COLO668 (cell line): ENCODE results near the gene ASPRV1.
A peak's percentile ranks its signal among the peaks of the same experiment; 100 is the strongest.

Experiments used
- DNase-seq: peaks from one replicate; lab custom pipeline; 2025; ENCODE audit not compliant: unreplicated experiment; lab: John Stamatoyannopoulos, UW

The ASPRV1 gene

DNA sequence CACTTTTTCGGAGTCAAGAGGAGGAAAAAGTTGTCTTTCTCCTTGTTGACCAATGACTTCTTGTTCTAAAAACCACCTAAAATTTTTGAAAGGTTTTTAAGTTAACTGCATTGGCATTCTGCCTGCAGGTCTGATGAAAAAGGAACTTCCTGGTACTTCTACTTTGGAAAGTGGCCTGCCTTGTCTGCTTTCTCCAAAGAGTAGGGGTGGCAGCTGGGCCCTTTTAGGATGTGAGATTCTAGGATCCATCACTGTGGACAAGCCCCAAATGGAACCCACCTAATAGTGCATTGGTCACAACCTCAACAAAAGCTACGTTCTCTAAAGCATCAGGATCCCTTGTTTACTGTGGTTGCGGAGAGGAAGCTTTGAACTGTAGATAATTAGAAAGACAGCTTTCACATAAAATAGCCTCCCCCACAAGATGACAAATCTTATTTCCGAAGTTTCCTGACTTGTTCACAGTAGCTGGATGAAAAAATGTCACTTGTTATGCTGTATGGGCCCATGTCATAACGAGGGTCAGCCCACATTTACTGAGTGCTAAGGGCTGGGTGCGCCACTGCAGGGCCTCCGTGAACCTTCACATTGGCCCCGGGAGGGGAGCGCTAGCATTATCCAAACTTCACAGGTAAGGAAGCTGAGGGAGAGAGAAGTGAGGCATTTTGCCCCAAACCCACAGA is 17.4 kb downstream of the ASPRV1 start:
- DNase-seq, result no peak

DNA sequence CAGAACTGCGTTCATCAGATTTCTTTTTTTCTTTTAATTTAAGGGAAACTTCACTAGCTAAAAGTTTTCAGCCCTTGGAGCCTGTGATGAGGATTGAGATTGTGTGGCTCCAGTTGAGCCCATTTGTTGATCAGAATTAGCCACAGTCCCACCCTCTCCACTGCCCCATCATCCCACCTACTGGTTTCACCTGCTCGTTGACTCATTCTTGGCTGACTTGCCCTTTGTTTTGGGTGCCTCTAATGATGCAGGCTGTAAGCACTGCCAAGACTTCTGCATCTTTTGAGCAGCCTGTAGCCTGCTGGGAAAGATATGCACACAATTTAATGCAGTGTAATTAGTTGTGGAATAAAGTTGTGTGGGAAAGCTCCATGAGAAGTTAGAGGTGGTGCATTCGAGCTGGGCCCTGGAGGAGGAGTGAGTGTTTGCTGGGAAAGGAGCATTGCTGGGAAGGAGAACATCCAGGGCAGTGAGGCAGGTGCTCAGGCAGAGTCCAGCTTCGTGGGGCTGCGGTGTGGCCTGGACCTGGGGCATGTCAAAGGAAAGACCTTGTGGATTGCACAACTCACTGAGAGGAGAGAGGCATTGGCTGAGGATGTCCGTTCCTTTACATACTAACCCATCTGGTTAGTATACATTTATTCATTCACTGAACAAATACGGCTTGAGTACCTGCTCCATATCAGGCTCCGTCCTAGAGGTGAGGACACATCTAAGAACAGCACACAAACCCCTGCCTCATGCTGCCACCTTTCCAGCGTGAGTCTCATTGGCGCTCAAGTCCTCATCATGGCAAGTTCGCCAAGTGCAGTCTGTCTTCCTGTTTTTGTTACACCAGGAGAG is 18.2 kb downstream of the ASPRV1 start:
- no peak for DNase-seq

DNA sequence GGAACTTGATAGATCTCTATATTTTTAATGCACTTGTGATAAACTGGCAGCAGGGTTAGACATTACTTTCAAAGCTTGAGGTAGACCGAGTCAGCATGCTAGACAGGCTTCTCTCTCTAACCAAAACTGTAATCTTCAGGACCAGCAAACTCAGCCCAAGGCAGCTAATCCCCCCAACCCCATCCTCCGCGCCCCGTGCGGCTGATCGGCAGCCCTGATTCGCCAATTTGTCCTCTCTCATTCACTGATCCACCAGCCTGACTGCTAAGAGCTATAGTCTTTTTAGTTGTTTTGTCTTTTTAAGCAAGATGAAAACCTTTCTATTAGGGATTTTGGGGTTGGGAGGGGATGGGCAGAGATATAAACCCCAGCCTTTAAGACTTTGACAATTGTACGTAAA is 20.7 kb downstream of the ASPRV1 start:
- no peak for DNase-seq

DNA sequence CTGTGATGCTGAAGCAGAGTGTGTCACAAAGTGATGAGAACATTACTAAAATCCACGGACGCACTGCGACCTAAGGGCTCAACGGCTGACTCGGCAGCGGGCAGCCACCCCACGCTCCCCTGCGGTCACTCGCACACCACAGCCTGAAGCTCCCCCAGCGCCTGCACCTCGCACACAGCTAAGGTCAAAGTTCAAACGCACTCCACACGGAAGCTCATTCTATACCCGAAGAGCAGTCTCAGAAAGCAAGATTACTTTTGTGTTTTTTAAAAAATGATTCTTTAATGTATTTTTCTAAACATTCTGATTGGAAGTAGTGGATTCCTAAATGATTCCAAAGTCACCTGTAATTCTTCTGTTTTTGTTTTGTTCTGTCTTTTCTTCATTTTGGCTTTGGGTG is 21.7 kb downstream of the ASPRV1 start:
- DNase-seq, result no peak

DNA sequence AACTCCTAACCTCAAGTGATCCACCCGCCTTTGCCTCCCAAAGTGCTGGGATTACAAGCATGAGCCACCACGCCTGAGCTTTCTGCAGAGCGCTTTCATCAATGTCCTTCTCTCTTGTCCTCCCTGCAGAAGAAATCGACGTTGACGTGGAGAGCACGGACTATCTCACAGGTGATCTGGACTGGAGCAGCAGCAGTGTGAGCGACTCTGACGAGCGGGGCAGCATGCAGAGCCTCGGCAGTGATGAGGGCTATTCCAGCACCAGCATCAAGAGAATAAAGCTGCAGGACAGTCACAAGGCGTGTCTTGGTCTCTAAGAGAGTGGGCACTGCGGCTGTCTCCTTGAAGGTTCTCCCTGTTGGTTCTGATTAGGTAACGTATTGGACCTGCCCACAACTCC is 23.5 kb downstream of the ASPRV1 start:
- DNase-seq, result no peak

DNA sequence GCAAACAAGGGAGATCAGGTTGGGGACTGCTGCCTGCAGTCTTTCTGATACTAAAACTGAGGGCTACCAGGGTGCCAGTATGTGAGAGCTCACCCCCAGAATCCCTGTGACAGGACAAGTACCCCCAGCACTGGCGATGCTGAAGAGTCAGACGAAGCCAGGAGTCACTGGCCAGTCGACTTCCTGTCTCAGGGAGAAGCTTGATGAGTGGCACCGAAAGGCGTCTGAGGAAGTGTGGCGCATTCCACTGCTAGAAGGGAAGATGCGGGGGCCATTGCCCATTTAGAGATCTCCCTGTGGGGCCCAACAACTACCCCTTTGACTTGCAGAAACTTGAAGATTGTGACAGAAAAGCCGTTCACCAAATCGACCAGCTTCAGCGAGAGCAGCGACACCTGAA is 24.5 kb downstream of the ASPRV1 start:
- DNase-seq, result no peak

DNA sequence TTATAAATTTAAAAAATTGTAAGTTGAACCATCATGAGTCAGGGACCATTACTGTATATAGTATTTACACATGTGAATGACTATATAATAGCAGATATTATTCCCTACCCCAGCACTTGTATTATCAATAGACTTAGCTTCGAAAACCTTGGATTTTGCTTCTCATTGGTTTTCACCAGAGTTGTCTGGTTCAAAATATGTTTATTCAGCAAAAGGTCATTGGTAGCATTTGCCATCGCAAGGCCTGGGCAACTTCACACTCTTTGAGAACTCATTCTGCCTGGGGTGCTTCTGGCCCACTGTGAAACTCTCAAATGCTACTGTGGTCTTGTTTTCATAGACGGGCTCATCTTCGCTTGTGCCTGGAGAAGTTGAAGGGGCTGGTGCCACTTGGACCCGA is 26.4 kb downstream of the ASPRV1 start:
- no peak for DNase-seq

DNA sequence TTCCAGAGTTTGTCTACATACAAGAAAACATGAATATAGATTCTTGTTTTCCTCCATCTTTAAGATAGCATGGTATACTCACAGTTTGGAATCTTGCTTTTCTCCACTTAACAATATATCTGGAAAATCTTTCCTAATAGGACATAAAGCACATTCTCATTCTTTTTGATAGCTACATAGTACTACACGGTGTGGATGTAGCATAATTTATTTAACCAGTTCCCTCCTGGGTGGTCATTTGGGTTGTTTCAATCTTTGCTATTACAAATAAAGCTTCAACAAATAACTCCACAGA is 26.9 kb downstream of the ASPRV1 start:
- DNase-seq, result no peak

DNA sequence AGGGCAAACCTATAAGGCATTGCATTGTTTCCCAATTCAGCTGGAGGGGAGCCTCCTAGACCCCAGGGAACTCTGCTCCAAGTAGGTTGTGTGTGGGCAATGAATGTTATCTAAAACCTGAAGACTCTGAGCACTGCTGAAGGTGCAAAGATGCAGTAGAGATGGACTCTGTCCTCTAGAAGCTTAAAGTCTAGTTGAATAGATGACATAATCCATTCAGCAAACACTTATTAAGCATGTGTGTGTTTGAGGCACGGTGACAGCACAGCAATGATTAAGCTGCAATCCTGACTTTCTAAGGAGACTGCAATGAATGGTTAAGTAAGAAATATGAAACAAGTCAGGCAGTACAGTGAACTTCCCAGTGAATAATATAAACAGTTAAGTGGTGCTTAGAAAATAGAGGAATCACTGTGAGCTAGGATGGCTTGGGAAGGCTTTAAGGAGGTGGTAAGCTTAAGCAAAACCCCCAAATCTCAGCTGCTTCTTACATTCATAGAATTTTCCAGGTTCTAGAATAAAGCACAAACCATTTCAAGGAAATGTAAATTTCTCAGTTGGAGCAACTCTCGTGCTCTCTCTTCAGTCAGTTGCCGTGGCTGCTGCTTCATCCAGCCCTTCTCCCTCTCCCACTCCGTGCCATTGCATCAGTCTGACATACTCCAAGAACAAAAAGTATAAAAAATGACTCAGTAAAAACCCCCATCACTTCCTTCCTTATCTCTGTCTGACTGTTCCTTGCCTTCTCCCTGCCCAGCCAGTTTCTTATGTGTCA is 27.4 kb downstream of the ASPRV1 start:
- DNase-seq, result no peak

DNA sequence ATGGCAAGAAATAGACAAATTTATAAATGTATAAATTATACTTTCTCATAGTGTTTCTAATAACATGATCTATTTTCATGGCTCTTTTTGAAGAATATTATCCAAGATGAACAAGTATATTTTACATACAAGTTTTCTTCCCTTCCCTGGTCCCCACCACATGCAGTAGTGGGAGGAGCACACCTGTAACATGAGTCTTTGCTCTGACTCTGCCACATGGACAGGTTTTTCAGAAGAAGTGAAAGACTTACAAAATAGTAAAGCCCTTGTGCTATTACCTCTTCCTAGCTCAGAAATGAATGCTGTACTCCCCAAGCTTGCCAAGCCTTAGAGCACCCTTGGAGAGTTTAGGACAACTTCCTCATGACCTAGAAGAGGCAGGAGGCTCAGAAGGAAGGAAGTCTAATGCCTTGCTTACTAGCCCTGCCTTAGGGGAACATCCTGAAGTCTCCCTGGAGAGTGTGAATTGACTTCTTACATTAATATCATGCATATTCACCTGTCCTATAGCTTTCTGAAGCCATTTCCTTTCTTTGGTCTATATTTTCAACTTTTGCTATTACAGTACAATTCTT is 28.1 kb downstream of the ASPRV1 start:
- no peak for DNase-seq

DNA sequence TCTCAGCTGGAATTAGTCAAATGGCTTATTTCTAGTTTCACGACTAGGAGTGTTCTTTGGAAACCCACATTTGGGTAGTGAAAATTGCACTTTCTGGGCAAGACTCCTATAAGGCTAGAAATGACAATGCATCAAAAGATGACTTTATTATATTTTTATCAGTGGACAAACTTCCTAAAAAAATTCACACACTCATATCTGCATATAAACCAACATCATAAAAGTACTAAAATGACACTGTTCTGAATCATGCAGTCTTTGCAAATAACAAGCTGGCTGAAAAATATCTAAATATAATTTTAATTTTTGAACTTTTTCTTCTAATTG is 28.9 kb downstream of the ASPRV1 start:
- DNase-seq, result no peak

DNA sequence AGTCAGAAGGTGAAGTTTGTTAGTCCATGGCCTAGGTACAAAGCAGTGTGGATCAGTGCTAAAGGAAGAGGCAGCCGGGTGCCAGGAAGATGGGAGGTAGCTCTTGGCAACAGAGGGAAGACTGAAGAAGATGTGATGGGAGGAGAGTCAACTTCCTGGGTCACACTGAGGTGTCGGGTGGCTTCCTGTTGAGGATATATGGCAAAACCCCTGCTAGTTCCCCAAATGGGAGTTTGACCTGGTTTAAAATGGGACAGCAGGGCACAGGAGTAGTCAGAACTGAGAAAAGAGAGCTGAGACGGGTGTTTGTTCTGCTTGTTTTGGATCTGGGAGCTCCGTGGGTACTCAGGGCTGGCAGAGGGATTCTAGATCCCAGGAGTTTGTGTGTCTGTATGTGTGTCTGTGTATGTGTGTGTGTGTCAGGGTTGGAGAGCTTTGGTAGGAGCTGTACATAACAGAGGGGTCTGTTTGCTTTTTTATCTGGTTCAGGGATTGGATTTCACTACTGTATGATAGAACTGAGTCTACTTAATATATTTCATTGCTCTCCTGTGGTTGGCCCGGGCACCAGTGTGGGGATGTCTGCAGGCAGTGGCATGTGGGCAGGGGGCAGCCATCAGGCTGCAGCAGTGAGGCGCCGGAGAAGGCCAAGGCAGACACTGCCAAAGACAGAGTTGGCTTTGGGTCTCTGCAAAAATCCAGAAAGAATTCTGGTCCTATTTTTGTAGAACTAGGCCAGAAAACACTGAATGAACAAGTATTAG is 29.4 kb downstream of the ASPRV1 start:
- no peak for DNase-seq

DNA sequence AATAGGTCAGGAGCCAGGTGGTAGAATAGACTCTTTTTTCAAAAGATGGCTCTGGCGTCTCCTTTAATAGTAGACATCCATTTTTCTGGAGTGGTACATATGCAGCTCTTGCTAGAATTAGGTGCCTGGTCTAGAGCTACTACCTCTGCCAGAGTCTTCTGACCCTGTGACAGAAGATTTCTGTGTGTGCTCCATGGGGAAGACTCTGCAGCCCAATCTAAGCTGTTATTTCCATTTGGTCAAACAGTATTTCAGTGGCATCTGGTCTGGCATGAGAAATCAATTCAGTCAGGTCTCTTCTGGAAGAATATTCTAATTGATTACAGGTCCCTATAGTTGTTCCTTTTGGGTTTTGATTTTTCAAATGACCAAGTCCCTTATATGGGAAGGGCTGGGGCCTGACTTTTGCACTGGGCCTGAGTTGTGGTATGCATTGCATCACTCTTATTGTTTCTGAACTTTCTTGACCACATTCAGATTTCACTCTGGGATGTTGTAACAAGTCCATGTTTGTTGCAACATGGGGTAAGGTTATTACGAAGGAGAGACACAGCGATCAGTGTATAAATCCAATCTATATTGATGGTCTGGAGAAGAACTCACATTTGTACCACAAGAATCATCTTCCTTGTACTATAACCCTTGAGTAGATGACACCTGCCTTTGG is 34.4 kb downstream of the ASPRV1 start:
- DNase-seq, result no peak

DNA sequence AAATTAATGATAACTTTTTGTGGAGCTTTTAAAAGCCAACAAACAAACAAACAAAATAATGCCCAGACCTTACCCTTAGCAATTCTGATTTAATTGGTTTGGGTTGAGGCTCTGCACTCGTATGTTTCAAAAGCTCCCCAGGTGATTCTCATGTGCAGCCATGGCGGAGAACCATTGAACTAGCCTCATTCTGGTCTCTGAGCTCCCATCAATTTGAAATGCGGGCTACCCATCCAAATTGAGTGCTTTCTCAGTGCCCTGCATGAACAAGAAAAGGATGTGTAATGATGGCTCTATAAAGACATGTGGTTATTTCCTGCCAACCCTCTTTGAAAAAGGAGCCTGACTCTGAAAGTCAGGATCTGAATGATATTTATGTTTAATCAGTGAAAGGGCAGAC is 38.3 kb downstream of the ASPRV1 start:
- no peak for DNase-seq

DNA sequence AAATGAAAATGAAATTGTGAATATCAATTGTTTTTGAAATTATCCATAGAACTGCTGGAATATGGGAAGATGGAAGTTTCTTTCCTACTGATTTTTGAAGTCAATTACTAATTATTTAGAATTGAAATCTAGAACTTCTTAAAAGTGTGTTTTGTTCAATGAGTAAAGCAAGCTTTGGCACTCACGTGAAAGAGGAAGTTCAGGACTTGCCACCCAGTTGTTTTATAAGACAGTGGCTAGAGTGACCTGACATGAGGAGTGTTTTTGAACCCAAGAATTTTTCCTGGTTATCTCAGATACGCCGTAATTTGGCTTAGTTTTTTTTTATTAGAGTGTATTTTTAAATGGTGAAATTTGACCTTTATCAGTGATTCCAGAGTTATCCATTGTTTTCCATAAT is 43.0 kb downstream of the ASPRV1 start:
- no peak for DNase-seq

DNA sequence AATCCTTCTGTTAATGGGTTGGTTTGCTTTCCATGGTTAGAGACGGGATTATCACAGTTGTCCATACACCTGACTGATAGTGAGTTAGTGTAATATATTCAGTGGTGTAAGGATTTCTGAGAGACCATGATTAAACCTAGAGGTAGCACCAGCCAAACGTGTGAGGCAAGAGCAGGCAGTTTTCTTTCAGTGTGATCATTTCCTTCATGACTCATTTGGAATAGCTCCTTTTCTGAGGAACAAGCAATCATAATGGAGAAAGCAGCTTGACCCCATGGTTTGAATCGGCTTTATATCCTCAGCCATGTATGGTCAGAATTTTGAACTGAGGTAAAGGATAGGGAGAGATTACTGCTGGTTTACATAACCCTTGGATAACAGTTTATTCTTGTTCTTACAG is 43.6 kb downstream of the ASPRV1 start:
- no peak for DNase-seq

DNA sequence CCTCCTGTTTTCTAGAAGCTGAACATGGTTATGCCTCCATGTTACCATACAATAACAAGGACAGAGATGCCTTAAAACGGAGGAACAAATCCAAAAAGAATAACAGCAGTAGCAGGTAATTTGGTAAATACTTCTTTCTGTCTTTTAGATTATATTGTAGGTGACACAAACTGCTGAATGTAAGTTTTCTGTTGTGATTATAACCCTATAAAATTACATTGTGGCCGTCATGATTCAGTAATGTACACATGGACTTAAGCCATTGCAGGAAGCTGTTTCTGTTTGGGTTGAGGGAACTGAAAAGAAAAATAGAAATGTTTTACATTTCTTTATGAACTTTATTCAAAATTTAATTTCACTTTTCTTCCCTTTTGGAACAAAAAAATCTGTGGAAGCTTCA is 45.3 kb downstream of the ASPRV1 start:
- DNase-seq, result no peak

DNA sequence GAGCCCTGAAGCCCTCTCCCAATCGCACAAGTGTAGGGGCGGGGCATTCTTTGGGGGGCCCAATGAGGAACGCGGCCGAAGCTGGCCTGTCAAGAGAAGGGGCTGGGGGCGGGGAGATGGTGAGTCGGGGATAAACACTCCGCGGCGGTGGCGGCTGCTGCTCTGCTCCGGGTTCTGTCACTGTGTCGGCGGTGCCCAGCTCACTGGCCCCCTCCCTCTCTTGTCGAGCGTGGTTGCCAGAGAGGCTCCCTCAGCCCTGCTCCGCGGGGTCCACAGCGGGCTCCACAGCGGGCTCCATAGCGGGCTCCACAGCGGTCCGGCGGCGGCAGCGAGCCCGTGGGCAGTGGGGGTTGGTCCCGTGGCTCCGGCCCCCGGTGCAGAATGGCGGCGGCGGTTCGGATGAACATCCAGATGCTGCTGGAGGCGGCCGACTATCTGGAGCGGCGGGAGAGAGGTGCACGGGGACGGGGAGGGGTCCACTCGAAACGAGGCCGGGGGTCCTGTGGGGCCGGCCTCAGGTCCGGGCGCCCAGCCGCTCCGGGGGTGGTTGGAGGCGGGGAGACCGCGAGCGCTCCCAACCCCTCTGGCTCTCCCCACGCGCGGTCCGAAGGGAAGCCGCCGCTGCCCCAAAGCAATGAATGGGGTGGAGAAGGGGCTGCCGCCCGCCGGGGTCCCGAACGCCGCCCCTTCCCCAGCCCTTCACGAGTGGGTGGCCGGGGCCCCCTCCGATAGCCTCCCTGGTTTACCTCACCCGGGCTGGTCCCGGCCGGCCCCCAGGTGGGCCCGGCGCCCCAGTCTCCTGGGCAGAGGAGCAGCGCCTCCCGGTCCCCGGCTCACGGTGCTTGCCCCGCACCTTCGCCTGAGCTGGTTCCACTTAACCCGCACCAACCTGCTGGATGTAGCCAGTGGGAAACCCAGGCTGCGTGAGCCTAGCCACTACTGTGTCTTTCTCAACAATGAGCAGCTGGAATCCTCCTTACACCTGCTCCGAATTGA is 46.2 kb downstream of the ASPRV1 start, which contains the start of gene MXD1:
Gene MXD1, plus strand, starts transcription at position 160 of the 996 bp plus-strand sequence. Its CDS starts 222 bp downstream, at position 382.
- peak; percentile 41 for DNase-seq
